Chondrocyte (in vitro differentiated cells): Measurements from ENCODE around the gene SERPINE3. TPM values are rescaled to one million over a fixed set of nuclear protein-coding genes. Genes with fewer than 3 reads are reported as not detected.
A peak's percentile ranks its signal among the peaks of the same experiment; 100 is the strongest.

Experiments
- DNase-seq: peaks from one replicate; pipeline ENCODE4 v3.0.0; 2021; ENCODE audit warnings: mixed read lengths, low spot score
- H3K27ac Mint-ChIP-seq: one replicate; pipeline ENCODE4 v1.8.0; 2021; ENCODE audit warnings: mild to moderate bottlenecking, moderate library complexity, mixed read lengths; ENCODE audit not compliant: unreplicated experiment
- H3K27me3 Mint-ChIP-seq: 2 replicates; pipeline ENCODE4 v1.8.0; 2021; ENCODE audit warnings: low read depth, mixed read lengths
- H3K36me3 Mint-ChIP-seq: 2 replicates; pipeline ENCODE4 v1.8.0; 2021; ENCODE audit warnings: low read depth, mixed read lengths
- H3K4me1 Mint-ChIP-seq: 2 replicates; pipeline ENCODE4 v1.8.0; 2021; ENCODE audit warnings: low read depth, mild to moderate bottlenecking, mixed read lengths
- H3K4me3 Mint-ChIP-seq: one replicate; pipeline ENCODE4 v1.8.0; 2021; ENCODE audit warnings: mild to moderate bottlenecking, moderate library complexity, mixed read lengths; ENCODE audit not compliant: unreplicated experiment
- H3K9me3 Mint-ChIP-seq: 2 replicates; pipeline ENCODE4 v1.8.0; 2021; ENCODE audit warnings: low read depth, mixed read lengths
- total RNA-seq: library from RNA; stranded (reverse); gene quantifications from 3 replicates; pipeline ENCODE4 v1.2.1, GENCODE V29; 2021
- TF ChIP-seq, protein P1 (sequence below): fragments of 200-600 bp; sonication (generic); IDR thresholded peaks from 2 replicates; pipeline ENCODE4 v1.5.0; 2021; ENCODE audit warnings: antibody characterized with exemption, mild to moderate bottlenecking, moderate library complexity

SERPINE3 gene
- total RNA-seq, 1 donor from 2014 or later = not detected

DNA sequence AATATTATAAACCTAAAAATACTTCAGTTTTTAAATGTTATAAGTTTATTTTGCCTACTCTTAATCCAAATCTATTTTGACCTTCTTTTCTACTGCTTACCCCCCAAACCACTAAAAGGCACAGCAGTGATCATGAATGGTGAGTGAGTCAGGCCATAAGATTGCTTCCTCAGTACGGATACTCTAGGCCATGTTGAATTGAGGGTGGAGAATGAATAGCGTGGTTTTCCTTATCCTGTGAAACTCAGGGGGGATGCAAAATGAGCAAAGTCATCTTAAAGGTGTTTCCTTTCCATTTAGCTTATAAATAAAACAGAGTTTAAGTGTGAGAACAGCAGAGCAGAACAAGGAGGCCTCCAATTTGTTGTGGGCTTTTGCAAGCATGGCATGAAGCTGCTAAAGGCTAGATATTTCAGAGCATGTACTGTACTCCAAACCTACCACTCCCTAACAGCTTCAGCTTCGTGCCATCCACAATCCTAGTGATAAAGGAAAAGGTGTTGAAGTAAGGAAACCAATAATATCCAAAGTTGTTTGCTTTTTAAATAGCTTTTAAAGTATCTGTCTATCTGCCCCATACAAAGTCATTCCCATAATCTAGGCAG lies 25.0 kb downstream of the SERPINE3 start:
- TF ChIP-seq, protein P1, sequence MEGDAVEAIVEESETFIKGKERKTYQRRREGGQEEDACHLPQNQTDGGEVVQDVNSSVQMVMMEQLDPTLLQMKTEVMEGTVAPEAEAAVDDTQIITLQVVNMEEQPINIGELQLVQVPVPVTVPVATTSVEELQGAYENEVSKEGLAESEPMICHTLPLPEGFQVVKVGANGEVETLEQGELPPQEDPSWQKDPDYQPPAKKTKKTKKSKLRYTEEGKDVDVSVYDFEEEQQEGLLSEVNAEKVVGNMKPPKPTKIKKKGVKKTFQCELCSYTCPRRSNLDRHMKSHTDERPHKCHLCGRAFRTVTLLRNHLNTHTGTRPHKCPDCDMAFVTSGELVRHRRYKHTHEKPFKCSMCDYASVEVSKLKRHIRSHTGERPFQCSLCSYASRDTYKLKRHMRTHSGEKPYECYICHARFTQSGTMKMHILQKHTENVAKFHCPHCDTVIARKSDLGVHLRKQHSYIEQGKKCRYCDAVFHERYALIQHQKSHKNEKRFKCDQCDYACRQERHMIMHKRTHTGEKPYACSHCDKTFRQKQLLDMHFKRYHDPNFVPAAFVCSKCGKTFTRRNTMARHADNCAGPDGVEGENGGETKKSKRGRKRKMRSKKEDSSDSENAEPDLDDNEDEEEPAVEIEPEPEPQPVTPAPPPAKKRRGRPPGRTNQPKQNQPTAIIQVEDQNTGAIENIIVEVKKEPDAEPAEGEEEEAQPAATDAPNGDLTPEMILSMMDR = no peak
- Mint-ChIP-seq H3K4me3 (no peak overlapping the region), H3K9me3 (no peaks in the 10 kb centered on the region), H3K36me3 (peaks cover 34% of the 10 kb centered on the region), H3K27me3 (no peaks in the 10 kb centered on the region), H3K27ac (no peak overlapping the region), H3K4me1 (peaks cover 8% of the 10 kb centered on the region)
- DNase-seq = no peak

DNA sequence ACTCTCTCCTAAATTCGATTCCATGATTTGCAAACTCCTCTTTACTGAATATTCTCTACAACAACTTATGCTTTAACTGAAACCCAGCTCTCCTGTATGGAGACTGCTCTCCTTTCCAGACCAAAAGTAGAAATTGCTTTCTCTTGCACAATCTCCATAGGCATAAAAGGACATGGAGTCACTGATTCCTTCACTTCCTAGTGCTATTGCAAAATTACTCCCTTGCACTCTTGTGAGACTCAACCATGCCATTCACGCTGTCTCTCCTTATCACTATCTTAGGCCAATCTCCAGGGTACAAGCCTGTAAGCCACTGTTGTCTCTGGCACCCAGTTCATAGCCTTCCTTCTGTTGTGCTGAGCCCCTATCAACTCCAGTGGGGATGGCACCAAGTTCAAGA lies 30.6 kb downstream of the SERPINE3 start:
- Mint-ChIP-seq H3K9me3 (no peaks in the 10 kb centered on the region), H3K27ac (peak overlapping the region; percentile 43), H3K36me3 (peaks cover 23% of the 10 kb centered on the region), H3K4me3 (no peak overlapping the region), H3K4me1 (peaks cover 3% of the 10 kb centered on the region), H3K27me3 (no peaks in the 10 kb centered on the region)
- no peak for DNase-seq
- TF ChIP-seq, protein P1 = no peak

DNA sequence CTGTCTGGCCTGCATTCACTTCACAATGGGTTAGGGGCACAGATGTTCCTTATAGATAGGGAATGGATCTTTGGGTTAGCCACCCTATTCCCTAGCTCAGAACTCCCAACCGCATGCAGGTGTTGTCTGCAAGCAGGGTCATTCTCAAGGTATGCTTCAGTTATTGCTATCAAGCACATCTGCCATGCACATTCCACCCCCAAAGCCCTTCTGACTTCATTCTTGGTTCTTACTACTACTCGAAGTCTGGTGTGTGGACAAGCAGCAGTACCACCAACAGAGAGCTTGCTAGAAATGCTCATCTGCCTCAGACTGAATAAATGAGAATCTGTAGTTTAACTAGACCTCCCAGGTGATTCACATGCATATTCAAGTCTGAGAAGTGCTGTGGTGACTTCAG lies 31.3 kb downstream of the SERPINE3 start:
- Mint-ChIP-seq H3K27ac (no peak overlapping the region), H3K9me3 (no peaks in the 10 kb centered on the region), H3K4me1 (peaks cover 3% of the 10 kb centered on the region), H3K4me3 (no peak overlapping the region), H3K36me3 (peaks cover 27% of the 10 kb centered on the region), H3K27me3 (no peaks in the 10 kb centered on the region)
- TF ChIP-seq, protein P1 = no peak
- DNase-seq = no peak

DNA sequence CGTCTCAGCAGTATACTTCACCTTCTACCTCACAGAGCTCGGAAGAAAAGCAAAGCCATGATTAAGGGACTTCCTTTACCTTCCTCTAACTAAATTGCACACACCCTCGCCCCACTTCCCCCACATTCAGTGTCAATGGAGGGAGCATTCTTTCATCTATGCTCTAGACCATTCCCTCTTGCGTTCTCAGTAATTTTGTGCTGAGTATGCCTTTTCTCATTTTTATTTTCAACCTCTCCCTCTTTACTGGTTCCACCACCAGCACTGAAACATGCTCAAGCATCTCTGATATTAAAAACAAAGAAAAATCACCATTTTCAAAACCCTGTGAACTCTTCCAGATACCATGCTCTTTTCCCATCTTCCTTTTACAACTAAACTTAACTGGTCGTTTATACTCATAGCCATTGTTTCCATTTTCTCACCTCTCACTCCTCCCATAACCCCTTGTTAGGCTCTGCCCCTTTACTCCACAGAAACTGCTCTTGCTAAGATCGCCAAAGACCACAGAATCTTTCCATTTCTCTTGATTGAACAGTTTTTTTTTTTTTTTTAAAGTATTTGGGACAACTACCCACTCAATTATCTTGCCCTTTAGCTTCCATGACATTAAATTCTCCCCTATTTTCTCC lies 32.4 kb downstream of the SERPINE3 start:
- no peaks in the 10 kb centered on the region for H3K27me3 Mint-ChIP-seq
- H3K27ac Mint-ChIP-seq = no peak overlapping the region
- TF ChIP-seq, protein P1 = no peak
- DNase-seq = no peak
- no peak overlapping the region for H3K4me3 Mint-ChIP-seq
- H3K36me3 Mint-ChIP-seq = peaks cover 24% of the 10 kb centered on the region
- H3K4me1 Mint-ChIP-seq = peaks cover 3% of the 10 kb centered on the region
- no peaks in the 10 kb centered on the region for H3K9me3 Mint-ChIP-seq

- TF ChIP-seq, protein P1 = no peak
- Mint-ChIP-seq H3K27ac (no peak overlapping the region), H3K4me1 (peaks cover 3% of the 10 kb centered on the region), H3K9me3 (no peaks in the 10 kb centered on the region), H3K27me3 (no peaks in the 10 kb centered on the region), H3K4me3 (no peak overlapping the region), H3K36me3 (peaks cover 32% of the 10 kb centered on the region)
- DNase-seq = no peak
These were observed 34.0 kb downstream of the SERPINE3 start for GRCh38 chr13:51373451-51373850.
